T-helper 17 cell (primary cell): Measurements from ENCODE around the gene AIP. TPM values are rescaled to one million over a fixed set of nuclear protein-coding genes. Genes with fewer than 3 reads are reported as not detected.

Experiments
- ATAC-seq: fragments of 150-1000 bp; cut with Tn5 transposase; 2 replicates; pipeline ENCODE4 v1.10.0; 2021; ENCODE audit warnings: mild to moderate bottlenecking, moderate library complexity
- DNase-seq, 3 donors: peaks; one replicate each; pipeline versions ENCODE4 v3.0.0 to v3.0.0-alpha.2; 2020 to 2021
- H3K9me3 ChIP-seq: one replicate; pipeline ENCODE4 v1.7.0; 2013; ENCODE audit warnings: low read length, mild to moderate bottlenecking; ENCODE audit not compliant: control insufficient read depth, poor library complexity, severe bottlenecking
- H3K27ac Mint-ChIP-seq: one replicate; pipeline ENCODE4 v1.8.0; 2022; ENCODE audit warnings: mild to moderate bottlenecking, moderate library complexity, mixed read lengths
- H3K27me3 Mint-ChIP-seq: one replicate; pipeline ENCODE4 v1.8.0; 2022; ENCODE audit warnings: mixed read lengths
- H3K36me3 Mint-ChIP-seq: one replicate; pipeline ENCODE4 v1.8.0; 2022; ENCODE audit warnings: low read depth, mixed read lengths
- H3K4me1 Mint-ChIP-seq: one replicate; pipeline ENCODE4 v1.8.0; 2022; ENCODE audit warnings: mild to moderate bottlenecking, mixed read lengths
- H3K4me3 Mint-ChIP-seq: one replicate; pipeline ENCODE4 v1.8.0; 2022; ENCODE audit warnings: mild to moderate bottlenecking, moderate library complexity, mixed read lengths
- total RNA-seq, 4 donors: library from RNA in 2 of 4; stranded (reverse) in 2 of 4; gene quantifications; one replicate each; pipeline ENCODE4 v1.2.3 and lab custom pipeline; 2022 to 2026

AIP gene
- total RNA-seq, 2 donors from 2014 or later: 98.3 to 109 TPM

DNA sequence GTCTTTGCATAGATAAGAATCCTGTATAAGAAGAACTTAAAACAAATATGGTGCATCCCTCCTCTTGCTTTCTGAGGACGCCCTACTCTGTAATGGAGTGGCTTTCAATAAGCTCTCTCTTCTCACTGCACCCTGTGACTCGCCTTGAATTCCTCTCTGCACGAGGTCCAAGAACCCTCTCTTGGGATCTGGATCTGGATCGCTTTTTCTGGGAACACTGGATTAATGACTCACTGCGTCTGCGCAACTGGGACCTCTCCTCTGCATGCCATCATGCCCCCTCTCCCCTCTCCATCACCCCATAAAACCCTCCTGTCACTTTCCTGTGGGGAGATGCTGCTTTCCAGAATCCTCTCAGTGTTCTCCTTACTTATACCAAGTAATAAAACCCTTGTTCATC lies 55.5 kb downstream of the AIP start:
- Mint-ChIP-seq H3K4me3 (no peak overlapping the region), H3K27ac (no peak overlapping the region), H3K36me3 (no peaks in the 10 kb centered on the region), H3K4me1 (no peaks in the 10 kb centered on the region), H3K27me3 (no peaks in the 10 kb centered on the region)
- H3K9me3 ChIP-seq: no peaks in the 10 kb centered on the region
- DNase-seq: no peak
- ATAC-seq: no peak

DNA sequence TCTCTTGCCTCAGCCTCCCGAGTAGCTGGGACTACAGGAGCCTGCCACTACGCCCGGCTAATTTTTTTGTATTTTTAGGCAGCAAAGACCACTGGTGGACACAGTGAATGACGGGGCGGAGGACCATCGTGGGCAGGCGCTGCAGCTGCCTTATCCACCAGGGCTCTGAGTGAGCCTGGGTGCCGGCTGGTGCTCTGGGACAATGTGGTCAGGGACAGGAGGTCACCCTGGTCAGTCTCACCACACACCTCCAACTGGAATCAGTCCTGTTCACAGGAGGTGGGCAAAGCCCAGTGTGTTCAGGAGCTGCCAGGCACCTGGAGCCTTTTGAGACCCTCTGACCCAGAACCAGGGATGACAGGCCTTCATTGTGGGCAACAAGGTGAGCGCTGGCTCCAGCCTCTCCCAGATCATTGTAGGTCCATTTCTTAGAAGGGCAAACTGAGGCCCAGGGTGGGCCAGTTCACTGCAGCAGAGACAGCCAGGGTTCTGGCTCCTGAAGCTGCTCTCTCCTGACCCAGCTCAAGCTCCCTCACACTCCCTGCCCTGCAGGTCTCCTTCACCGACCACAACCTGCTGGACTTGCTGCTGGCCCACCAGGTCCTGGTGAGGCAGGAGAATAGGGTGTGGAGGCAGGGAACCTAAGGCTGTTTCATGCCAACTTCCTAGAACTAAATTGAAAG lies 56.1 kb downstream of the AIP start:
- Mint-ChIP-seq H3K27me3 (no peaks in the 10 kb centered on the region), H3K27ac (no peak overlapping the region), H3K4me1 (no peaks in the 10 kb centered on the region), H3K4me3 (no peak overlapping the region), H3K36me3 (no peaks in the 10 kb centered on the region)
- no peaks in the 10 kb centered on the region for H3K9me3 ChIP-seq
- ATAC-seq: no peak
- no peak for DNase-seq

DNA sequence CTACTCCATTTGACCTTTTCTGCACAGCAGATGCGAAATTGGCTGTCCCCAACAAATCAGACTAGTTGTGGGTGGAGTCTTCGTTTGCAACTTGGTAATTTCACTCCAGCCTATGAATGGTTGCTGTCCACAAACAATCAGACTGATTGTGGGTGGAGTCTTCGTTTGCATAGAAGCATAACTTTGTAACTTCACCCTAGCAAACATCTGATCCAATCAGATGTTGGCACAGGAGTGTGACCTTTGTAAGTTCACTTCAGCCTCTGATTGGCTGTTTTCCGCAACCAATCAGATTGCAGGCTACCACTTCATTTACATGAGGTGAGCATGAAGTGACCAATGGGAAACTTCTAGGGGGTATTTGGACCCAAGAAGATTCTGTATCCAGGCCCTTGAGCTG lies 56.7 kb downstream of the AIP start:
- ATAC-seq: no peak

More for the DNA sequence above, 56.7 kb downstream of the AIP start:
- H3K9me3 ChIP-seq: no peaks in the 10 kb centered on the region
- Mint-ChIP-seq H3K36me3 (no peaks in the 10 kb centered on the region), H3K4me3 (no peak overlapping the region), H3K27me3 (no peaks in the 10 kb centered on the region), H3K27ac (no peak overlapping the region), H3K4me1 (no peaks in the 10 kb centered on the region)
- DNase-seq: no peak

Other genes with a start within 250 kb of the AIP start
- gene GRK2, start 216.6 kb upstream of the AIP start, total RNA-seq: 100 to 1,000 TPM; 264 to 276 TPM
- gene ANKRD13D, start 193.7 kb upstream of the AIP start, total RNA-seq: 100 to 1,000 TPM; 174 to 220 TPM
- gene SSH3, start 179.5 kb upstream of the AIP start, total RNA-seq: 10 to 100 TPM; 12.8 to 17.8 TPM
- gene POLD4, start 129.5 kb upstream of the AIP start, total RNA-seq: 10 to 100 TPM; 45.9 to 61.0 TPM
- 1 to 10 TPM; 7.3 to 7.5 TPM for gene CLCF1, start 109.4 kb upstream of the AIP start, total RNA-seq
- 10 to 100 TPM; 21.5 to 40.5 TPM for gene RAD9A, start 91.0 kb upstream of the AIP start, total RNA-seq
- 100 to 1,000 TPM; 133 to 146 TPM for gene PPP1CA, start 81.2 kb upstream of the AIP start, total RNA-seq
- gene TBC1D10C, start 78.9 kb upstream of the AIP start, total RNA-seq: 100 to 1,000 TPM; 251 to 262 TPM
- gene CARNS1, start 67.3 kb upstream of the AIP start, total RNA-seq: 1 to 10 TPM; 4.5 to 7.5 TPM
- 10 to 100 TPM; 47.8 to 62.7 TPM for gene RPS6KB2, start 54.5 kb upstream of the AIP start, total RNA-seq
- 100 to 1,000 TPM; 170 to 184 TPM for gene PTPRCAP, start 45.3 kb upstream of the AIP start, total RNA-seq
- gene CORO1B, start 39.5 kb upstream of the AIP start, total RNA-seq: 10 to 100 TPM; 46.1 to 75.4 TPM
- not detected for gene GPR152, start 30.3 kb upstream of the AIP start, total RNA-seq
- gene CABP4, start 27.7 kb upstream of the AIP start, total RNA-seq: 10 to 100 TPM in 1 of 2 donors, 1 to 10 TPM in 1; 7.5 to 12.1 TPM
- 10 to 100 TPM; 48.7 to 65.6 TPM for gene TMEM134, start 13.8 kb upstream of the AIP start, total RNA-seq
- gene PITPNM1, start 22.3 kb downstream of the AIP start, total RNA-seq: 100 to 1,000 TPM; 109 to 121 TPM
- 10 to 100 TPM; 33.8 to 45.6 TPM for gene CDK2AP2, start 25.1 kb downstream of the AIP start, total RNA-seq
- not detected for gene CABP2, start 40.4 kb downstream of the AIP start, total RNA-seq
- 10 to 100 TPM; 67.8 to 79.7 TPM for gene GSTP1, start 100.8 kb downstream of the AIP start, total RNA-seq
- gene NDUFV1, start 123.9 kb downstream of the AIP start, total RNA-seq: 100 to 1,000 TPM; 206 to 239 TPM
- gene NUDT8, start 146.9 kb downstream of the AIP start, total RNA-seq: 1 to 10 TPM; 1.5 to 3.4 TPM
- gene TBX10, start 156.7 kb downstream of the AIP start, total RNA-seq: not detected
- under 1 TPM in 1 of 2 donors, not detected in 1; 0.37 TPM for gene ACY3, start 167.7 kb downstream of the AIP start, total RNA-seq
- gene ALDH3B2, start 191.6 kb downstream of the AIP start, total RNA-seq: not detected